ENCODE results near the gene SATB1.

- TF ChIP-seq POLR2AphosphoS5 (IDR thresholded peaks at IDR 0.05; ENCODE audit: borderline replicate concordance, low read depth, low read length) (no peak), EZH2 (IDR thresholded peaks at IDR 0.05) (no peak), FOXP2 (optimal IDR thresholded peaks at IDR 0.05; ENCODE audit: control extremely low read depth, extremely low read length, insufficient read depth) (no peak)
Measured at GRCh38 chr3:18466136-18466535, 41.0 kb upstream of the SATB1 start.
